ENCODE results near the gene FOSB. TPM values are rescaled to one million over a fixed set of nuclear protein-coding genes. Genes with fewer than 3 reads are reported as not detected.
A peak's percentile ranks its signal among the peaks of the same experiment; 100 is the strongest.

The FOSB gene
- total RNA-seq, 1 experiment from 2014 or later: 6.4 TPM

DNA sequence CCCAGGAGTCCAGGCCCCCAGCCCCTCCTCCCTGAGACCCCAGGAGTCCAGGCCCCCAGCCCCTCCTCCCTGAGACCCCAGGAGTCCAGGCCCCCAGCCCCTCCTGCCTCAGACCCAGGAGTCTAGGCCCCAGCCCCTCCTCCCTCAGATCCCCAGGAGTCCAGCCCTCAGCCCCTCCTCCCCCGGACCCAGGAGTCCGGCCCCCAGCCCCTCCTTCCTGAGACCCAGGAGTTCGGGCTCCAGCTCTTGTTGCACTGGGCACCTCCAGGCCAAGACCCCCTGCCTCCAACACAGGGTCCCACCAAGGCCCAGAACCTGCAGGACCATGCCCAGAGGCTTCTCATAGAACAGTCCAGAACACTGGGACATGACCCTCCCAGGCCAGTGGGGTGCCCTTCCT is 47.9 kb upstream of the FOSB start:
- Histone ChIP-seq H3K27me3 (replicated peaks; ENCODE audit: control insufficient read depth, insufficient read depth, low read length) (no peaks in the 10 kb centered on the region), H3K36me3 (ENCODE audit: control insufficient read depth, insufficient read depth, low read length) (peaks cover 2% of the 10 kb centered on the region), H3K4me1 (peaks cover 8% of the 10 kb centered on the region; the same call in 1 of the 2 replicates), H3K4me3 (ENCODE audit: low read depth, low read length) (no peak overlapping the region), H3K9me3 (no peaks in the 10 kb centered on the region)
- H3K27me3 Mint-ChIP-seq (ENCODE audit: insufficient read depth, unreplicated experiment): no peaks in the 10 kb centered on the region
- BruUV-seq (replicated peaks): no TSS peak
- intact Hi-C loops (cut with micrococcal nuclease; ENCODE audit: unreplicated experiment): loop anchor here (5.0 kb wide), 1 partner anchor 43 kb away; no protein-coding TSS in a partner anchor
- H3K4me1 Mint-ChIP-seq (ENCODE audit: low read depth, unreplicated experiment): peaks cover 20% of the 10 kb centered on the region
- ChIA-PET CTCF (no interaction called here), POLR2A (no interaction called here)
- H3K9me3 Mint-ChIP-seq (ENCODE audit: unreplicated experiment): no peaks in the 10 kb centered on the region
- DNase-seq: no peak
- peaks cover 52% of the 10 kb centered on the region for H3K36me3 Mint-ChIP-seq (ENCODE audit: insufficient read depth, unreplicated experiment)
- no peak overlapping the region for H3K4me3 Mint-ChIP-seq (ENCODE audit: unreplicated experiment)
- no peak overlapping the region for H3K27ac Mint-ChIP-seq (ENCODE audit: unreplicated experiment)
- TF ChIP-seq CTCF (IDR thresholded peaks at IDR 0.05; ENCODE audit: insufficient read depth in 1 of 2, low read depth in 1 of 2, low read length in 1 of 2, severe bottlenecking in 1 of 2, unreplicated experiment in 1 of 2): no peak

- peaks cover 11% of the 10 kb centered on the region for H3K4me1 ChIP-seq
- Mint-ChIP-seq H3K9me3 (ENCODE audit: unreplicated experiment) (no peaks in the 10 kb centered on the region), H3K4me3 (ENCODE audit: unreplicated experiment) (no peak overlapping the region), H3K4me1 (ENCODE audit: low read depth, unreplicated experiment) (peaks cover 20% of the 10 kb centered on the region), H3K27me3 (ENCODE audit: insufficient read depth, unreplicated experiment) (no peaks in the 10 kb centered on the region), H3K36me3 (ENCODE audit: insufficient read depth, unreplicated experiment) (peaks cover 50% of the 10 kb centered on the region), H3K27ac (ENCODE audit: unreplicated experiment) (peak overlapping the region; percentile 45)
- no peak for DNase-seq
- no peaks in the 10 kb centered on the region for H3K27me3 ChIP-seq (replicated peaks; ENCODE audit: control insufficient read depth, insufficient read depth, low read length)
- no peak for TF ChIP-seq CTCF (IDR thresholded peaks at IDR 0.05; ENCODE audit: insufficient read depth in 1 of 2, low read depth in 1 of 2, low read length in 1 of 2, severe bottlenecking in 1 of 2, unreplicated experiment in 1 of 2)
- no peaks in the 10 kb centered on the region for H3K9me3 ChIP-seq
- POLR2A ChIA-PET: no interaction called here
- intact Hi-C loops (cut with micrococcal nuclease; ENCODE audit: unreplicated experiment): loop anchor here (5.0 kb wide), 1 partner anchor 43 kb away; no protein-coding TSS in a partner anchor
- CTCF ChIA-PET: interaction anchor here (0.6 kb wide), 1 partner anchor 11 kb away, joined by 5 read pairs; no protein-coding TSS in a partner anchor
- H3K4me3 ChIP-seq (ENCODE audit: low read depth, low read length): no peak overlapping the region
- no TSS peak for BruUV-seq (replicated peaks)
- H3K36me3 ChIP-seq (ENCODE audit: control insufficient read depth, insufficient read depth, low read length): peaks cover 2% of the 10 kb centered on the region
These were observed 47.4 kb upstream of the FOSB start for GRCh38 chr19:45420356-45420755.

DNA sequence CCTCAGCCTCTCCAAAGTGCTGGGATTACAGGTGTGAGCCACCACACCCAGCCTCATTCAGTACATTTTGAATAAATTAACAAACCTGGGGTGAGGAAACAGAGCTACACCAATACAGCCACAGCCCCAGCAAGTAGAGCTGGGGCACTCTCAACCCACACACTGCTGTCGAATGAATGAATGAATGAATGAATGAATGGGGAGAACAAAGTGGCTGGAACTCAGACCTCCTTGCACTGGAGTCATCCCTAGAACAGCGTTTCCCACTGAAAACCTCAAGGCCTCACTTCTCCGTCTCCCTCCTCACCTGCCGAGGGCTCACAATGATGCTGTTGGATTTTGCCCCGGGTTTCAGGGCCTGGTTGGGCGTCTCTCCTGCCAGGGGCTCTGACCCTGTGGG is 46.9 kb upstream of the FOSB start:
- no peak overlapping the region for H3K4me3 ChIP-seq (ENCODE audit: low read depth, low read length)
- intact Hi-C loops (cut with micrococcal nuclease; ENCODE audit: unreplicated experiment): loop anchor here (5.0 kb wide), 1 partner anchor 44 kb away; no protein-coding TSS in a partner anchor
- no peaks in the 10 kb centered on the region for H3K27me3 Mint-ChIP-seq (ENCODE audit: insufficient read depth, unreplicated experiment)
- DNase-seq: no peak
- peaks cover 45% of the 10 kb centered on the region for H3K36me3 Mint-ChIP-seq (ENCODE audit: insufficient read depth, unreplicated experiment)
- no peaks in the 10 kb centered on the region for H3K9me3 ChIP-seq
- H3K27me3 ChIP-seq (replicated peaks; ENCODE audit: control insufficient read depth, insufficient read depth, low read length): no peaks in the 10 kb centered on the region
- H3K36me3 ChIP-seq (ENCODE audit: control insufficient read depth, insufficient read depth, low read length): peaks cover 2% of the 10 kb centered on the region
- no TSS peak for BruUV-seq (replicated peaks)
- no peaks in the 10 kb centered on the region for H3K9me3 Mint-ChIP-seq (ENCODE audit: unreplicated experiment)
- no peak overlapping the region for H3K4me3 Mint-ChIP-seq (ENCODE audit: unreplicated experiment)
- POLR2A ChIA-PET: no interaction called here
- no peak for TF ChIP-seq CTCF (IDR thresholded peaks at IDR 0.05; ENCODE audit: insufficient read depth in 1 of 2, low read depth in 1 of 2, low read length in 1 of 2, severe bottlenecking in 1 of 2, unreplicated experiment in 1 of 2)
- peaks cover 20% of the 10 kb centered on the region for H3K4me1 Mint-ChIP-seq (ENCODE audit: low read depth, unreplicated experiment)
- CTCF ChIA-PET: interaction anchor here (0.6 kb wide), 1 partner anchor 11 kb away, joined by 5 read pairs; no protein-coding TSS in a partner anchor
- H3K4me1 ChIP-seq: peaks cover 15% of the 10 kb centered on the region
- H3K27ac Mint-ChIP-seq (ENCODE audit: unreplicated experiment): peak overlapping the region; percentile 45
